Uterus (tissue), 2 donors: Measurements from ENCODE around the gene SYTL2.

Source experiments
- POLR2A ChIP-seq, 2 donors: fragments of 450-650 bp; IDR thresholded peaks; one replicate each; pipeline ENCODE4 v1.6.1; 2016; ENCODE audit warnings: antibody characterized with exemption in 2 of 2, mild to moderate bottlenecking in 1 of 2, moderate library complexity in 1 of 2
- TF ChIP-seq, protein P1 (sequence below), 4 experiments: fragments of 200-600 bp in 2 of 4; fragments of 450-650 bp in 2 of 4; sonication (generic) in 2 of 4; IDR thresholded peaks; one replicate each; pipeline ENCODE4 v1.5.1; 2016 to 2019; ENCODE audit warnings: antibody characterized with exemption in 4 of 4, mild to moderate bottlenecking in 2 of 4, moderate library complexity in 1 of 4

DNA sequence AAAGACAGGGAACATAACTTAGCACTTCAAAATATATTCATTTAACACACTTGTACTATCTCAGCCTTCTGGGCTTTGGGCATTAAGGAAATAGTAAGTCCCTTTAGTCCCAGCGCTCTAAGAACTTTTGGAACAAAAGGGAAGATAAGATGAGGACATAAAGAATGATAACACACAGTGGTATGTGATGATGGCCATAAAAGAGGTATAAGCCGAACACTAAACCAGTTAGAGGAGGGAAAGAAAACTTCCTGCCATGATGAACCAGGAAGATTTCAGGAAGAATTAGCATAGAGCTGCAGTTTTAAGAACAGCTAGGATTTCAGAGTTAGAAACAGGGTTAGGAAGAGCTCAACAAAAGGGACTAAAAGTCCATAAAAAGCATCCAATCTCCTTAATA lies 11.8 kb downstream of the SYTL2 start:
- TF ChIP-seq, protein P1, sequence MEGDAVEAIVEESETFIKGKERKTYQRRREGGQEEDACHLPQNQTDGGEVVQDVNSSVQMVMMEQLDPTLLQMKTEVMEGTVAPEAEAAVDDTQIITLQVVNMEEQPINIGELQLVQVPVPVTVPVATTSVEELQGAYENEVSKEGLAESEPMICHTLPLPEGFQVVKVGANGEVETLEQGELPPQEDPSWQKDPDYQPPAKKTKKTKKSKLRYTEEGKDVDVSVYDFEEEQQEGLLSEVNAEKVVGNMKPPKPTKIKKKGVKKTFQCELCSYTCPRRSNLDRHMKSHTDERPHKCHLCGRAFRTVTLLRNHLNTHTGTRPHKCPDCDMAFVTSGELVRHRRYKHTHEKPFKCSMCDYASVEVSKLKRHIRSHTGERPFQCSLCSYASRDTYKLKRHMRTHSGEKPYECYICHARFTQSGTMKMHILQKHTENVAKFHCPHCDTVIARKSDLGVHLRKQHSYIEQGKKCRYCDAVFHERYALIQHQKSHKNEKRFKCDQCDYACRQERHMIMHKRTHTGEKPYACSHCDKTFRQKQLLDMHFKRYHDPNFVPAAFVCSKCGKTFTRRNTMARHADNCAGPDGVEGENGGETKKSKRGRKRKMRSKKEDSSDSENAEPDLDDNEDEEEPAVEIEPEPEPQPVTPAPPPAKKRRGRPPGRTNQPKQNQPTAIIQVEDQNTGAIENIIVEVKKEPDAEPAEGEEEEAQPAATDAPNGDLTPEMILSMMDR (IDR thresholded peaks at IDR 0.05), result no peak
- no peak for TF ChIP-seq POLR2A (IDR thresholded peaks at IDR 0.05)
